RWPE1 (cell line): ENCODE measurements around the gene STX1B.
"Not testable (repeated sequence)": the region's sequence is repeated elsewhere in the genome, so short reads cannot be mapped to it uniquely, and the experiment has no call there.

Experiments used
- CTCF ChIA-PET: fragments of 350-600 bp; sonication (Branson Sonifier 250); formaldehyde crosslinking; extraction: SDS; loops from one replicate; lab custom pipeline; 2021; lab: Yijun Ruan, JAX
- POLR2A ChIA-PET: fragments of 400-600 bp; formaldehyde crosslinking; extraction: SDS; loops from one replicate; lab custom pipeline; 2020; ENCODE audit warnings: antibody characterized with exemption; ENCODE audit not compliant: low non-redundant PET; lab: Yijun Ruan, JAX
- DNase-seq: peaks from one replicate; pipeline ENCODE4 v3.0.0; 2012; ENCODE audit warnings: low spot score
- H3K27ac ChIP-seq: fragments of 450-650 bp; 2 replicates; pipeline ENCODE4 v1.5.1; 2017
- CTCF ChIP-seq: fragments of 450-650 bp; conservative IDR thresholded peaks from 2 replicates; pipeline ENCODE4 v1.5.1; 2017; ENCODE audit warnings: low read depth, mild to moderate bottlenecking

Gene STX1B

GRCh38 chr16:30946671-30947540 is 63.5 kb downstream of the STX1B start:
- POLR2A ChIA-PET = no interaction called here
- no peak for TF ChIP-seq CTCF
- no peak for DNase-seq
- H3K27ac ChIP-seq = peak overlapping the region; percentile 98
- CTCF ChIA-PET = interaction anchor here (0.6 to 1.0 kb wide), 3 partner anchors 12 to 130 kb away, joined by 3 to 5 read pairs (median 3); no protein-coding TSS in a partner anchor

- ChIA-PET CTCF (interaction anchor here (0.5 kb wide), 1 partner anchor 10 kb away, joined by 3 read pairs; no protein-coding TSS in a partner anchor), POLR2A (no interaction called here)
- no peak for TF ChIP-seq CTCF
- DNase-seq = no peak
- H3K27ac ChIP-seq = no peak overlapping the region
These were observed 66.1 kb downstream of the STX1B start for GRCh38 chr16:30944352-30944751.

- no peak for TF ChIP-seq CTCF
- CTCF ChIA-PET = interaction anchor here (0.6 to 3.6 kb wide), 16 partner anchors 8 to 172 kb away, joined by 3 to 23 read pairs (median 4); partner anchors contain the start of gene FBXL19
- POLR2A ChIA-PET = no interaction called here
- no peak for DNase-seq
- peak overlapping the region; percentile 91 for H3K27ac ChIP-seq
These were observed 68.0 kb downstream of the STX1B start for GRCh38 chr16:30942426-30942806.

GRCh38 chr16:30941600-30942425 is 68.6 kb downstream of the STX1B start:
- peak overlapping the region; percentile 91 for H3K27ac ChIP-seq
- DNase-seq = peak; percentile 80
- TF ChIP-seq CTCF = peak; percentile 95
- POLR2A ChIA-PET = interaction anchor here (0.7 kb wide), 1 partner anchor 46 kb away, joined by 3 read pairs; no protein-coding TSS in a partner anchor
- CTCF ChIA-PET = interaction anchor here (0.5 to 3.6 kb wide), 22 partner anchors 8 to 172 kb away, joined by 3 to 23 read pairs (median 4); partner anchors contain the start of gene FBXL19

GRCh38 chr16:30939571-30939970 is 70.9 kb downstream of the STX1B start:
- DNase-seq, POLR2A ChIA-PET: not testable (repeated sequence)
- peak overlapping the region; percentile 91 for H3K27ac ChIP-seq
- CTCF ChIA-PET = interaction anchor here (0.7 to 3.6 kb wide), 4 partner anchors 12 to 524 kb away, joined by 3 to 23 read pairs (median 4); no protein-coding TSS in a partner anchor
